ENCODE results near the gene C2orf69.

Gene C2orf69

DNA sequence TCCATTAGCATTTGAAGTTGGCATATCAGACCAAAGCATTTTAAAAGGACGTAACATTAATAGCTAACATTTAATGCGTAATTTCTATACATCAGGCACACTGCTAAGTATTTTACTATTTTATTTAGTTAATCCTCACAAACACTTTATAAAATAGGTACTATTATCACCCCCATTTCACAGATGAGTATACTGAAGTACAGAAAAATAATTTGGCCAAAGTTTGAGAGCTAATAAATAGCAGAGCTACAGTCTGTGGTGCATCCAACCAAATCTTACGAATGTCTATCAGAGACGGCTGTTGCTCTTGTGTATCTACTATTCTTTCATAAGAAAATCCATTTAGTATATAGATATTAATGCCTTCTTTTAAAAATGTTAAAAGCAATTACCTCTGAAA lies 32.3 kb downstream of the C2orf69 start:
- TF ChIP-seq, protein P1, sequence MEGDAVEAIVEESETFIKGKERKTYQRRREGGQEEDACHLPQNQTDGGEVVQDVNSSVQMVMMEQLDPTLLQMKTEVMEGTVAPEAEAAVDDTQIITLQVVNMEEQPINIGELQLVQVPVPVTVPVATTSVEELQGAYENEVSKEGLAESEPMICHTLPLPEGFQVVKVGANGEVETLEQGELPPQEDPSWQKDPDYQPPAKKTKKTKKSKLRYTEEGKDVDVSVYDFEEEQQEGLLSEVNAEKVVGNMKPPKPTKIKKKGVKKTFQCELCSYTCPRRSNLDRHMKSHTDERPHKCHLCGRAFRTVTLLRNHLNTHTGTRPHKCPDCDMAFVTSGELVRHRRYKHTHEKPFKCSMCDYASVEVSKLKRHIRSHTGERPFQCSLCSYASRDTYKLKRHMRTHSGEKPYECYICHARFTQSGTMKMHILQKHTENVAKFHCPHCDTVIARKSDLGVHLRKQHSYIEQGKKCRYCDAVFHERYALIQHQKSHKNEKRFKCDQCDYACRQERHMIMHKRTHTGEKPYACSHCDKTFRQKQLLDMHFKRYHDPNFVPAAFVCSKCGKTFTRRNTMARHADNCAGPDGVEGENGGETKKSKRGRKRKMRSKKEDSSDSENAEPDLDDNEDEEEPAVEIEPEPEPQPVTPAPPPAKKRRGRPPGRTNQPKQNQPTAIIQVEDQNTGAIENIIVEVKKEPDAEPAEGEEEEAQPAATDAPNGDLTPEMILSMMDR (IDR thresholded peaks at IDR 0.05; ENCODE audit: control insufficient read depth, insufficient read depth, low read depth, low read length, missing control alignments) = no peak
- H3K4me3 ChIP-seq (ENCODE audit: control insufficient read depth, low read depth, low read length) = no peak overlapping the region
- DNase-seq (ENCODE audit: low read depth) = no peak

DNA sequence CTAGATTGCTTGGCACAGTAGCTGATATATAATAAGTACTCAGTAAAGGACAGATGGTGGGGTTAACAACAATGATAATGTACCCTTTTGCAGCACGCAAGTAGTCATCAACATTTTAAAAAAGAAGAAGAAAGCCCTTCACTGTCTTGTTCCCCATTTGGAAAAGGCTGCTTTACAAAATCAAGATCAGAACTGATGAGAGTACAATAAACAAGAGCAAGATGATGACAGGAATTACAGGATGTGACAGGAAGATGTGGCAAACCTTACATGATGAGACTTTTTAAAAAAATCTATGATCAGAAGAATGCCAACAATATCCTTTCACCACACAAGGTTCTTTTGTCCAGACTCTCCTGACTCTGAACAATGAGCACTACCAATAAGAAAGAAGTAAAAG lies 35.1 kb downstream of the C2orf69 start:
- no peak overlapping the region for H3K4me3 ChIP-seq (ENCODE audit: control insufficient read depth, low read depth, low read length)
- DNase-seq (ENCODE audit: low read depth) = no peak
- TF ChIP-seq, protein P1 (IDR thresholded peaks at IDR 0.05; ENCODE audit: control insufficient read depth, insufficient read depth, low read depth, low read length, missing control alignments) = no peak

GRCh38 chr2:199946836-199947235 lies 35.7 kb downstream of the C2orf69 start:
- H3K4me3 ChIP-seq (ENCODE audit: control insufficient read depth, low read depth, low read length) = no peak overlapping the region
- TF ChIP-seq, protein P1 (IDR thresholded peaks at IDR 0.05; ENCODE audit: control insufficient read depth, insufficient read depth, low read depth, low read length, missing control alignments) = no peak
- peak; percentile 2 for DNase-seq (ENCODE audit: low read depth)

DNA sequence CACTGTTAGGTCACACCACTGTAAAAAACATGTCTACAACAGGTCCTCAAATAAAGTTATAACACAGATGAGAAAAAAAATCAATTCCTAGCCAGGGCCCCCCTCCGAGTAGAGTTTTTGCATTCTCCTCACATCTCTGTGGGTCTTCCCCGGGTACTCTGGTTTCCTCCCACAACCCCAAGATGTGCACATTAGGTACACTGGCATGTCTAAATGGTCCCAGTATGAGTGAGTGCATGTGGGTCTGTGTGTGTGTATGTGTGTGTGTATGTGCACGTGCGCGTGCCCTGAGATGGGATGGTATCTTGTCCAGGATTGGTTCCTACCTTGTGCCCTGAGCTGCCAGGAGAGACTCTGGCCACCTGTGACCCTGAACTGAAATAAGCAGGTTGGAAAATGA lies 39.3 kb downstream of the C2orf69 start:
- H3K4me3 ChIP-seq (ENCODE audit: control insufficient read depth, low read depth, low read length) = no peak overlapping the region
- TF ChIP-seq, protein P1 (IDR thresholded peaks at IDR 0.05; ENCODE audit: control insufficient read depth, insufficient read depth, low read depth, low read length, missing control alignments) = no peak
- no peak for DNase-seq (ENCODE audit: low read depth)

GRCh38 chr2:199951023-199951422 lies 39.9 kb downstream of the C2orf69 start:
- no peak for DNase-seq (ENCODE audit: low read depth)
- no peak overlapping the region for H3K4me3 ChIP-seq (ENCODE audit: control insufficient read depth, low read depth, low read length)
- TF ChIP-seq, protein P1 (IDR thresholded peaks at IDR 0.05; ENCODE audit: control insufficient read depth, insufficient read depth, low read depth, low read length, missing control alignments) = no peak

DNA sequence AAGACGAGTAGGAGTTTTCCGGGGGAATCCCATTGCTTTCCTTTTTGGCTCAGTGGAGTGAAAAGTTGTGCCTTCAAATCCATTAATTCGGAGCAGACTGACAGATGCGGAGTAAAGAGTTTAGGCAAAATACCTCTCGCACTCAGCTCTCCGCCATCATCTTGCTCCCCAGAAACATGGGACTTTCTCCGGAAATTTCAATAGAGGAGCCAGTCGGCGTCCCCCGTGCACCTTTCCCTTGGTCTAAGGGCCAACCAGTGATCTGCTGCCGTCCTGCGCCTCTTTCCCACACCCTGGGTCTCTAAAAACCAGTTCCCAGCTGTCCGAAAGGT lies 43.9 kb downstream of the C2orf69 start:
- TF ChIP-seq, protein P1 (IDR thresholded peaks at IDR 0.05; ENCODE audit: control insufficient read depth, insufficient read depth, low read depth, low read length, missing control alignments) = no peak
- DNase-seq (ENCODE audit: low read depth) = no peak
- peak overlapping the region; percentile 90 for H3K4me3 ChIP-seq (ENCODE audit: control insufficient read depth, low read depth, low read length)

Data from AG09309 (cell line).